ENCODE data around the gene RAB3GAP2.
A peak's percentile ranks its signal among the peaks of the same experiment; 100 is the strongest.
"Not testable (repeated sequence)": the region's sequence is repeated elsewhere in the genome, so short reads cannot be mapped to it uniquely, and the experiment has no call there.

Gene RAB3GAP2

GRCh38 chr1:220272047-220272840, at the start of gene RAB3GAP2:
TSS of gene RAB3GAP2 (minus strand) at chr1:220272453. CDS start at chr1:220272337, 116 bp downstream.
- intact Hi-C loops (cut with micrococcal nuclease) = loop anchor here (5.0 kb wide), 1 partner anchor 180 kb away; the partner anchor contains the start of gene IARS2
- H3K27me3 Mint-ChIP-seq = no peaks in the 10 kb centered on the region
- H3K36me3 Mint-ChIP-seq (ENCODE audit: low read depth) = peaks cover 6% of the 10 kb centered on the region
- no peak within 1 kb of the TSS for H3K4me3 Mint-ChIP-seq
- no peak within 1 kb of the TSS for H3K27ac Mint-ChIP-seq
- no peaks in the 10 kb centered on the region for H3K9me3 Mint-ChIP-seq
- peaks cover 7% of the 10 kb centered on the region for H3K4me1 Mint-ChIP-seq (ENCODE audit: low read depth)

GRCh38 chr1:220321758-220322157, 49.5 kb upstream of the RAB3GAP2 start:
- Mint-ChIP-seq H3K4me1 (ENCODE audit: low read depth) (no peaks in the 10 kb centered on the region), H3K36me3 (ENCODE audit: low read depth) (no peaks in the 10 kb centered on the region), H3K27ac (no peak overlapping the region), H3K9me3 (no peaks in the 10 kb centered on the region), H3K27me3 (peaks cover 3% of the 10 kb centered on the region), H3K4me3 (no peak overlapping the region)
- intact Hi-C loops (cut with micrococcal nuclease) = no loop called here

- Mint-ChIP-seq H3K4me1 (ENCODE audit: low read depth) (no peaks in the 10 kb centered on the region), H3K36me3 (ENCODE audit: low read depth) (no peaks in the 10 kb centered on the region), H3K27me3 (peaks cover 4% of the 10 kb centered on the region), H3K9me3 (no peaks in the 10 kb centered on the region), H3K4me3 (no peak overlapping the region), H3K27ac (no peak overlapping the region)
- intact Hi-C loops (cut with micrococcal nuclease) = no loop called here
Measured at GRCh38 chr1:220320709-220321108, 48.5 kb upstream of the RAB3GAP2 start.

- intact Hi-C loops (cut with micrococcal nuclease) = no loop called here
- Mint-ChIP-seq H3K4me1 (ENCODE audit: low read depth) (no peaks in the 10 kb centered on the region), H3K27ac (no peak overlapping the region), H3K27me3 (peaks cover 4% of the 10 kb centered on the region), H3K36me3 (ENCODE audit: low read depth) (no peaks in the 10 kb centered on the region), H3K9me3 (no peaks in the 10 kb centered on the region), H3K4me3 (no peak overlapping the region)
Measured at GRCh38 chr1:220318673-220319072, 46.4 kb upstream of the RAB3GAP2 start.

- H3K36me3 Mint-ChIP-seq (ENCODE audit: low read depth) = no peaks in the 10 kb centered on the region
- intact Hi-C loops (cut with micrococcal nuclease) = no loop called here
- H3K27ac Mint-ChIP-seq = no peak overlapping the region
- peaks cover 6% of the 10 kb centered on the region for H3K27me3 Mint-ChIP-seq
- no peaks in the 10 kb centered on the region for H3K4me1 Mint-ChIP-seq (ENCODE audit: low read depth)
- H3K4me3 Mint-ChIP-seq = no peak overlapping the region
- no peaks in the 10 kb centered on the region for H3K9me3 Mint-ChIP-seq
Measured at GRCh38 chr1:220317161-220317560, 44.9 kb upstream of the RAB3GAP2 start.

GRCh38 chr1:220316305-220316704, 44.1 kb upstream of the RAB3GAP2 start:
- Mint-ChIP-seq H3K4me1 (ENCODE audit: low read depth) (no peaks in the 10 kb centered on the region), H3K27ac (no peak overlapping the region), H3K36me3 (ENCODE audit: low read depth) (no peaks in the 10 kb centered on the region), H3K4me3 (no peak overlapping the region), H3K27me3 (peaks cover 4% of the 10 kb centered on the region), H3K9me3 (no peaks in the 10 kb centered on the region)
- intact Hi-C loops (cut with micrococcal nuclease) = no loop called here

GRCh38 chr1:220315070-220315839, 43.0 kb upstream of the RAB3GAP2 start:
- H3K27me3 Mint-ChIP-seq = peaks cover 3% of the 10 kb centered on the region
- intact Hi-C loops (cut with micrococcal nuclease) = no loop called here
- H3K36me3 Mint-ChIP-seq (ENCODE audit: low read depth) = no peaks in the 10 kb centered on the region
- no peak overlapping the region for H3K27ac Mint-ChIP-seq
- no peaks in the 10 kb centered on the region for H3K4me1 Mint-ChIP-seq (ENCODE audit: low read depth)
- H3K9me3 Mint-ChIP-seq = no peaks in the 10 kb centered on the region
- H3K4me3 Mint-ChIP-seq = no peak overlapping the region

- Mint-ChIP-seq H3K4me1 (ENCODE audit: low read depth) (no peaks in the 10 kb centered on the region), H3K27ac (no peak overlapping the region), H3K27me3 (peaks cover 3% of the 10 kb centered on the region), H3K36me3 (ENCODE audit: low read depth) (no peaks in the 10 kb centered on the region), H3K9me3 (no peaks in the 10 kb centered on the region), H3K4me3 (no peak overlapping the region)
- intact Hi-C loops (cut with micrococcal nuclease) = no loop called here
Measured at GRCh38 chr1:220313576-220313975, 41.3 kb upstream of the RAB3GAP2 start.

GRCh38 chr1:220310147-220310546, 37.9 kb upstream of the RAB3GAP2 start:
- H3K36me3 Mint-ChIP-seq (ENCODE audit: low read depth); H3K27me3 Mint-ChIP-seq; H3K27ac Mint-ChIP-seq; H3K4me3 Mint-ChIP-seq; H3K4me1 Mint-ChIP-seq (ENCODE audit: low read depth); intact Hi-C loops (cut with micrococcal nuclease); H3K9me3 Mint-ChIP-seq: not testable (repeated sequence)

- Mint-ChIP-seq H3K4me3 (no peak overlapping the region), H3K9me3 (no peaks in the 10 kb centered on the region), H3K36me3 (ENCODE audit: low read depth) (no peaks in the 10 kb centered on the region), H3K27ac (no peak overlapping the region), H3K4me1 (ENCODE audit: low read depth) (no peaks in the 10 kb centered on the region), H3K27me3 (peaks cover 5% of the 10 kb centered on the region)
- intact Hi-C loops (cut with micrococcal nuclease) = no loop called here
Measured at GRCh38 chr1:220307607-220308006, 35.4 kb upstream of the RAB3GAP2 start.

- Mint-ChIP-seq H3K4me3 (no peak overlapping the region), H3K27me3 (peaks cover 8% of the 10 kb centered on the region), H3K27ac (no peak overlapping the region), H3K4me1 (ENCODE audit: low read depth) (no peaks in the 10 kb centered on the region), H3K9me3 (no peaks in the 10 kb centered on the region), H3K36me3 (ENCODE audit: low read depth) (no peaks in the 10 kb centered on the region)
- intact Hi-C loops (cut with micrococcal nuclease) = no loop called here
Measured at GRCh38 chr1:220306339-220306738, 34.1 kb upstream of the RAB3GAP2 start.

GRCh38 chr1:220303871-220304270, 31.6 kb upstream of the RAB3GAP2 start:
- H3K27ac Mint-ChIP-seq = no peak overlapping the region
- peaks cover 8% of the 10 kb centered on the region for H3K4me1 Mint-ChIP-seq (ENCODE audit: low read depth)
- no peaks in the 10 kb centered on the region for H3K9me3 Mint-ChIP-seq
- H3K27me3 Mint-ChIP-seq = peaks cover 8% of the 10 kb centered on the region
- intact Hi-C loops (cut with micrococcal nuclease) = no loop called here
- no peaks in the 10 kb centered on the region for H3K36me3 Mint-ChIP-seq (ENCODE audit: low read depth)
- H3K4me3 Mint-ChIP-seq = no peak overlapping the region

- H3K36me3 Mint-ChIP-seq (ENCODE audit: low read depth) = no peaks in the 10 kb centered on the region
- intact Hi-C loops (cut with micrococcal nuclease) = no loop called here
- no peaks in the 10 kb centered on the region for H3K9me3 Mint-ChIP-seq
- peaks cover 8% of the 10 kb centered on the region for H3K27me3 Mint-ChIP-seq
- no peak overlapping the region for H3K27ac Mint-ChIP-seq
- H3K4me1 Mint-ChIP-seq (ENCODE audit: low read depth) = peaks cover 8% of the 10 kb centered on the region
- no peak overlapping the region for H3K4me3 Mint-ChIP-seq
Measured at GRCh38 chr1:220301630-220302029, 29.4 kb upstream of the RAB3GAP2 start.

- peaks cover 6% of the 10 kb centered on the region for H3K27me3 Mint-ChIP-seq
- peaks cover 8% of the 10 kb centered on the region for H3K4me1 Mint-ChIP-seq (ENCODE audit: low read depth)
- H3K27ac Mint-ChIP-seq = peak overlapping the region; percentile 71
- intact Hi-C loops (cut with micrococcal nuclease) = no loop called here
- no peaks in the 10 kb centered on the region for H3K9me3 Mint-ChIP-seq
- peak overlapping the region; percentile 56 for H3K4me3 Mint-ChIP-seq
- no peaks in the 10 kb centered on the region for H3K36me3 Mint-ChIP-seq (ENCODE audit: low read depth)
Measured at GRCh38 chr1:220300442-220301121, 28.3 kb upstream of the RAB3GAP2 start.
